Stomach (tissue), 9 donors: Measurements from ENCODE around the gene FAT2. TPM values are rescaled to one million over a fixed set of nuclear protein-coding genes. Genes with fewer than 3 reads are reported as not detected.

Source experiments
- DNase-seq, 2 donors: peaks; one replicate each; pipeline versions ENCODE4 v3.0.0 to v3.0.0-alpha.2; 2013 to 2019
- H3K27ac ChIP-seq, 5 donors: fragments of 200-600 bp in 4 of 5; sonication (generic) in 4 of 5; one replicate each; pipeline ENCODE4 v1.5.1; 2013 to 2019; ENCODE audit warnings: mild to moderate bottlenecking in 1 of 5, moderate library complexity in 1 of 5
- H3K27me3 ChIP-seq, 3 donors: fragments of 200-600 bp; sonication (generic); one replicate each; pipeline ENCODE4 v1.5.1; 2017 to 2019; ENCODE audit warnings: mixed run types in 1 of 3
- H3K36me3 ChIP-seq, 4 donors: fragments of 200-600 bp; sonication (generic); 1 replicate in 3 of 4; 2 replicates in 1 of 4; pipeline ENCODE4 v1.5.1; 2016 to 2019
- H3K4me1 ChIP-seq, 4 donors: fragments of 200-600 bp; sonication (generic); one replicate each; pipeline ENCODE4 v1.5.1; 2016 to 2019
- H3K4me3 ChIP-seq, 4 donors: fragments of 200-600 bp; sonication (generic) in 3 of 4; one replicate each; pipeline ENCODE4 v1.5.1; 2016 to 2019; ENCODE audit warnings: mild to moderate bottlenecking in 1 of 4
- H3K9me3 ChIP-seq, 4 donors: fragments of 200-600 bp; sonication (generic); one replicate each; pipeline ENCODE4 v1.5.1; 2016 to 2019
- EP300 ChIP-seq: sonication (generic); formaldehyde crosslinking; IDR thresholded peaks from one replicate; pipeline ENCODE4 v1.6.1; 2017; ENCODE audit warnings: antibody characterized with exemption
- POLR2A ChIP-seq, 4 donors: fragments of 450-650 bp; IDR thresholded peaks; one replicate each; pipeline ENCODE4 v1.6.1; 2016; ENCODE audit warnings: antibody characterized with exemption in 4 of 4, control low read depth in 2 of 4, mild to moderate bottlenecking in 1 of 4, moderate library complexity in 1 of 4
- POLR2AphosphoS5 ChIP-seq, 3 donors: sonication (generic); formaldehyde crosslinking; IDR thresholded peaks; one replicate each; pipeline ENCODE4 v1.6.1; 2016; ENCODE audit warnings: antibody characterized with exemption in 3 of 3
- WGBS, 5 donors: extraction: QIAGEN DNeasy Blood & Tissue Kit in 3 of 5; methylation state at CpG; one replicate each; pipeline versions ENCODE4 v1.1.5 to v1.1.7; 2013 to 2018; 5-methylcytosine and 5-hydroxymethylcytosine counted together
- intact Hi-C: fragments of 100-400 bp; cut with DNase I; formaldehyde crosslinking; loops from one replicate; pipeline ENCODE4 v1.15.1; 2023; ENCODE audit warnings: low total_unique reads
- polyA plus RNA-seq, 3 donors: library from polyadenylated mRNA; stranded (reverse); fragments of 200-250 nt; gene quantifications; one replicate each; pipeline ENCODE4 v1.2.3, GENCODE V29; 2013
- total RNA-seq, 5 donors: library from RNA; depleted of rRNA; stranded (reverse); fragments of >200 nt; gene quantifications; one replicate each; pipeline versions ENCODE4 v1.1.0 to v1.2.3, GENCODE V29; 2014 to 2016
- TF ChIP-seq, protein P1 (sequence below), 7 experiments: fragments of 450-650 bp in 4 of 7; fragments of 200-600 bp in 3 of 7; sonication (generic) in 3 of 7; IDR thresholded peaks; one replicate each; pipeline ENCODE4 v1.5.1; 2016 to 2019; ENCODE audit warnings: antibody characterized with exemption in 7 of 7, control low read depth in 2 of 7, mild to moderate bottlenecking in 1 of 7
- donor health status: healthy with polysubstance abuse.
- donor health status: Bipolar disorder and iron deficiency.
- donor health status: healthy.

The FAT2 gene
- total and polyA plus RNA-seq, 8 donors, result 0.18 to 16.8 (median 2.5) TPM; not detected in 4

GRCh38 chr5:151611127-151611775, 20.1 kb upstream of the FAT2 start:
- Histone ChIP-seq H3K4me3 (no peak overlapping the region), H3K9me3 (no peaks in the 10 kb centered on the region), H3K36me3 (no peaks in the 10 kb centered on the region), H3K27me3 (peaks cover 0 to 26% (median 0%) of the 10 kb centered on the region in 3 donors), H3K4me1 (no peaks in the 10 kb centered on the region), H3K27ac (no peak overlapping the region)
- DNase-seq, result no peak
- 85 to 96% (median 91%) methylated on average over 6 to 8 of the region's 8 CpGs for WGBS, 5 donors
- intact Hi-C loops, result no loop called here
- no peak for TF ChIP-seq EP300
- TF ChIP-seq POLR2A (IDR thresholded peaks at IDR 0.05), result no peak
- no peak for TF ChIP-seq POLR2AphosphoS5 (IDR thresholded peaks at IDR 0.05)
- TF ChIP-seq, protein P1, sequence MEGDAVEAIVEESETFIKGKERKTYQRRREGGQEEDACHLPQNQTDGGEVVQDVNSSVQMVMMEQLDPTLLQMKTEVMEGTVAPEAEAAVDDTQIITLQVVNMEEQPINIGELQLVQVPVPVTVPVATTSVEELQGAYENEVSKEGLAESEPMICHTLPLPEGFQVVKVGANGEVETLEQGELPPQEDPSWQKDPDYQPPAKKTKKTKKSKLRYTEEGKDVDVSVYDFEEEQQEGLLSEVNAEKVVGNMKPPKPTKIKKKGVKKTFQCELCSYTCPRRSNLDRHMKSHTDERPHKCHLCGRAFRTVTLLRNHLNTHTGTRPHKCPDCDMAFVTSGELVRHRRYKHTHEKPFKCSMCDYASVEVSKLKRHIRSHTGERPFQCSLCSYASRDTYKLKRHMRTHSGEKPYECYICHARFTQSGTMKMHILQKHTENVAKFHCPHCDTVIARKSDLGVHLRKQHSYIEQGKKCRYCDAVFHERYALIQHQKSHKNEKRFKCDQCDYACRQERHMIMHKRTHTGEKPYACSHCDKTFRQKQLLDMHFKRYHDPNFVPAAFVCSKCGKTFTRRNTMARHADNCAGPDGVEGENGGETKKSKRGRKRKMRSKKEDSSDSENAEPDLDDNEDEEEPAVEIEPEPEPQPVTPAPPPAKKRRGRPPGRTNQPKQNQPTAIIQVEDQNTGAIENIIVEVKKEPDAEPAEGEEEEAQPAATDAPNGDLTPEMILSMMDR (IDR thresholded peaks at IDR 0.05), result no peak

DNA sequence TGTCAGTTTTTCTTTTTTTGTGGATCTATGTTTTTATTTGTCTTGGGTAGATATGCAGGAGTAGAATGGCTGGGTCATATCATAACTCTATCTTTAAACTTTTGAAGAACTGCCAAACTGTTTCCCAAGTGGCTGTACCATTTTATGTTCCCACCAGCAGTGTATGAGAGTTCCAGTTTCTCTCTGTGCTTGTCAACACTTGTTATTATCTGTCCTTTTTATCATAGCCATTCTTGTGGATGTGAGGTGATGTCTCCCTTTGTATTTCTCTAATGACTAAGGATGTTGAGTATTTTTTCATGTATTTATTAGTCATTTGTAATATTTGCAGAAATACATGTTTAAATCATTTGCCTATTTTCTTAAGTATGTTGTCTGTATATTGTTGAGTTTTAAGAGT, 17.4 kb upstream of the FAT2 start:
- TF ChIP-seq EP300 (no peak), POLR2A (IDR thresholded peaks at IDR 0.05) (no peak), POLR2AphosphoS5 (IDR thresholded peaks at IDR 0.05) (no peak)
- TF ChIP-seq, protein P1 (IDR thresholded peaks at IDR 0.05), result no peak
- no peak overlapping the region for H3K4me3 ChIP-seq
- intact Hi-C loops, result no loop called here
- H3K27me3 ChIP-seq, result peaks cover 0 to 16% (median 0%) of the 10 kb centered on the region in 3 donors
- no peak for DNase-seq
- no peaks in the 10 kb centered on the region for H3K36me3 ChIP-seq
- no peak overlapping the region for H3K27ac ChIP-seq
- H3K9me3 ChIP-seq, result no peaks in the 10 kb centered on the region
- H3K4me1 ChIP-seq, result no peaks in the 10 kb centered on the region

GRCh38 chr5:151607304-151607703, 16.2 kb upstream of the FAT2 start:
- peaks cover 0 to 10% (median 0%) of the 10 kb centered on the region in 3 donors for H3K27me3 ChIP-seq
- no peak overlapping the region for H3K27ac ChIP-seq
- no peaks in the 10 kb centered on the region for H3K4me1 ChIP-seq
- WGBS, 5 donors, result 89 to 96% (median 94%) methylated on average over 3 of the region's 3 CpGs
- H3K4me3 ChIP-seq, result no peak overlapping the region
- no peaks in the 10 kb centered on the region for H3K9me3 ChIP-seq
- no peak for DNase-seq
- intact Hi-C loops, result no loop called here
- TF ChIP-seq, protein P1 (IDR thresholded peaks at IDR 0.05), result no peak
- no peak for TF ChIP-seq POLR2A (IDR thresholded peaks at IDR 0.05)
- TF ChIP-seq EP300, result no peak
- no peak for TF ChIP-seq POLR2AphosphoS5 (IDR thresholded peaks at IDR 0.05)
- no peaks in the 10 kb centered on the region for H3K36me3 ChIP-seq

GRCh38 chr5:151605559-151605958, 14.4 kb upstream of the FAT2 start:
- H3K27ac ChIP-seq, result no peak overlapping the region
- DNase-seq, result no peak
- H3K9me3 ChIP-seq, result no peaks in the 10 kb centered on the region
- H3K27me3 ChIP-seq, result peaks cover 0 to 10% (median 0%) of the 10 kb centered on the region in 3 donors
- no peaks in the 10 kb centered on the region for H3K36me3 ChIP-seq
- 56 to 68% (median 61%) methylated on average over 3 of the region's 3 CpGs for WGBS, 5 donors
- no peaks in the 10 kb centered on the region for H3K4me1 ChIP-seq
- intact Hi-C loops, result no loop called here
- TF ChIP-seq, protein P1 (IDR thresholded peaks at IDR 0.05), result no peak
- TF ChIP-seq POLR2AphosphoS5 (IDR thresholded peaks at IDR 0.05) (no peak), POLR2A (IDR thresholded peaks at IDR 0.05) (no peak), EP300 (no peak)
- no peak overlapping the region for H3K4me3 ChIP-seq
